Mesodermal cell (in vitro differentiated cells): ENCODE data around the gene LMAN2.
A peak's percentile ranks its signal among the peaks of the same experiment; 100 is the strongest.

Source experiments
- H3K27ac ChIP-seq: 2 replicates; pipeline ENCODE4 v1.7.0; 2013; ENCODE audit warnings: mild to moderate bottlenecking, low read depth, low read length, moderate library complexity; ENCODE audit not compliant: severe bottlenecking
- H3K36me3 ChIP-seq: 2 replicates; pipeline ENCODE4 v1.7.1; 2013; ENCODE audit warnings: mild to moderate bottlenecking, low read length, moderate library complexity; ENCODE audit not compliant: control insufficient read depth, insufficient read depth
- H3K4me1 ChIP-seq: one replicate; pipeline ENCODE4 v1.7.1; 2013; ENCODE audit warnings: mild to moderate bottlenecking, low read length; ENCODE audit not compliant: insufficient read depth, control insufficient read depth, poor library complexity, severe bottlenecking
- H3K4me3 ChIP-seq: 2 replicates; pipeline ENCODE4 v1.7.0; 2013; ENCODE audit warnings: low read length, control low read depth, mild to moderate bottlenecking; ENCODE audit not compliant: insufficient read depth, poor library complexity, severe bottlenecking; ENCODE audit errors: extremely low read depth
- H3K9me3 ChIP-seq: 2 replicates; pipeline ENCODE4 v1.7.1; 2013; ENCODE audit warnings: mild to moderate bottlenecking, low read length, moderate library complexity; ENCODE audit not compliant: control insufficient read depth
- WGBS, 2 experiments: methylation state at CpG; one replicate each; pipeline ENCODE4 v1.1.5; 2013; ENCODE audit warnings: missing lambda C conversion rate in 2 of 2; ENCODE audit not compliant: insufficient coverage in 2 of 2; 5-methylcytosine and 5-hydroxymethylcytosine counted together

LMAN2 gene

DNA sequence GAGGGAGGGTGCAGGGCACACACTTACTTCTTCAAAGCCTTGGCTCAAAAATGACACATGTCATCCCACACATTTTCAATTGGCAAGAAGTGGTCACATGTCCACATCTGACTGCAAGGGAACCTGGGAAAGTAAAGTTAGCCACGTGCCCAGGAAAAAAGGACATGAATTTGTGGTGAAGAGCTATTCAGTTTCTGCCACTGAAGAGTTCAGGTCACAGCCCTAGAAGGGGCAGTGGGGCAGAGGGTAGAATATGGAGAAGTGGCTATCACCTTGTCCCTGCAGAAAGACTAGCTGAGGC, 4.3 kb upstream of the LMAN2 start:
- Histone ChIP-seq H3K36me3 (no peaks in the 10 kb centered on the region), H3K4me1 (peaks cover 9% of the 10 kb centered on the region), H3K27ac (no peak overlapping the region), H3K4me3 (no peak overlapping the region), H3K9me3 (peaks cover 3% of the 10 kb centered on the region)
- 17 to 21% methylated on average over 1 of the region's 1 CpG for WGBS, 2 experiments

DNA sequence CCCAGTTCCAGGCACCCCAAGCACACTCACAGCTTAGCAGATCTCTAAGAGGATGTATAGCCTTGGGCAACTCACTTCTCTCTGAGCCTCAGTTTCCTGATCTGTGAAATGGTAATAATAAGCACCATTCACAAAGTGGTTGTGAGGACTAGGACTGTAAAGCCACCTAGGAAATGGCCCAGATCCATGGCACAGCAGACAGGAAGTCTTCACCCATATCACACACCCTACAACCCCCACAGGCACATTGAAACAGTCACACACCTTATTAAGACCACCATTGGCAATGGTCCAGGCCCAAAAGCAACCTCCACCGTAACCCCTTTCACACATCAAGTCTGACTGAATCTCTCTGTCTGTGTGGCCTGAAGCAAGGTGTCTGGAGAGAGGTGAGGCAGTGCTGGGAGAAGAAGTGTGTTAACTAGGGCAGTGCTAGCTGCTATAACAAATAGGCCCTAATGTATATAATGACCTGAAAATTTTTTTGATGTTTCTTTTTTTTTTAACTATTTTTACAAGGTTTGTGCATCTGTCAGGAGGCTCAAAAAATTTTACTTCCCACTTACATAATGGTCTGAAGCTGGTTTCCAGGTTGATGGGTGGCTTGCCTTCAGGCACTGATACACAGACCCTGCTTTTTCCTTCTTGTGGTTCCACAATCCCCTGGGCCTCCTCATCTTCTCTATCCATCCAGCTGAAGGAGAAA, 3.8 kb upstream of the LMAN2 start:
- no CpG with 5 or more reads among the region's 1 CpG for WGBS, 2 experiments
- peaks cover 3% of the 10 kb centered on the region for H3K9me3 ChIP-seq
- H3K36me3 ChIP-seq = no peaks in the 10 kb centered on the region
- no peak overlapping the region for H3K27ac ChIP-seq
- H3K4me3 ChIP-seq = no peak overlapping the region
- H3K4me1 ChIP-seq = peaks cover 13% of the 10 kb centered on the region

DNA sequence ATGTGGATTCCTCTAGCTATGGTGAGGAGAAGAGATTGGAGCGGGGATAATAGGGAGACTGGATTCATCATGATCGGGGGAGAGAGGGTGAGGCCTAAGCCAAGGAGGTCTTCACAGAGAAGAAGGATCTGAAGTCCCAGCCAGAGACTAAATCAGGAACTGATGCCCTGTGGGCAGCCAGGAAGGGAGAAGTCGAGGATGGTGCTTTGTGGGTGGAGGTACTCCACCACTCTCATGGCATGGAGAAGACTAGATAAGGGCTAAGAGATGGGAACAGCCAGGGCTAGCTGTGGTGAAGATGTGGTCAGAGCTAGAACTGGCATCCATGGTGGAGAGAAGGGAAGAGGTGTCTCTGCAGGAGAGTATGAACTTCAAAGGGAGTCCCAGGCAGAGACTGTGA, 3.2 kb upstream of the LMAN2 start:
- Histone ChIP-seq H3K9me3 (peaks cover 3% of the 10 kb centered on the region), H3K4me1 (peaks cover 15% of the 10 kb centered on the region), H3K4me3 (no peak overlapping the region), H3K27ac (no peak overlapping the region), H3K36me3 (no peaks in the 10 kb centered on the region)
- 69 to 90% methylated on average over 3 of the region's 3 CpGs for WGBS, 2 experiments

DNA sequence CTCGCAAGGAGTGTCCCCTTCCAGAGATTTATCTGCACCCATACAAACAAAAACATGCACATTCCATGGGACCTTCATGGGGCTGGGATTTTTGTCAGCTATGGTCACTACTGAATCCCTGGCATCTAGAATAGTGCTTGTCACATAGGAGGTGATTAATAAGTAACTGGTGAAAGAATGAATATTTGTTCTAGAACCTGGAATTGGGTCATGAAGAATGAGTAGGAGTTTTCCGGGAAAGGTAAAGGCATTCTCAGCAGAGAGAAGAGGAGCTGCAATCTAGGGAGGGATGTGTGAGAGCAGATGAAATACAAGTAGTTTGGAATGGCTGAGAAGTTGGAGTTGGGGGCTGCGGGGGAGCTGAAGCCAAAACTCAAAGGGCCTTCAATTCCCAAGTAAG, 2.8 kb upstream of the LMAN2 start:
- 88 to 91% methylated on average over 1 to 2 of the region's 3 CpGs for WGBS, 2 experiments
- Histone ChIP-seq H3K36me3 (no peaks in the 10 kb centered on the region), H3K27ac (no peak overlapping the region), H3K9me3 (peaks cover 3% of the 10 kb centered on the region), H3K4me3 (no peak overlapping the region), H3K4me1 (peaks cover 15% of the 10 kb centered on the region)

DNA sequence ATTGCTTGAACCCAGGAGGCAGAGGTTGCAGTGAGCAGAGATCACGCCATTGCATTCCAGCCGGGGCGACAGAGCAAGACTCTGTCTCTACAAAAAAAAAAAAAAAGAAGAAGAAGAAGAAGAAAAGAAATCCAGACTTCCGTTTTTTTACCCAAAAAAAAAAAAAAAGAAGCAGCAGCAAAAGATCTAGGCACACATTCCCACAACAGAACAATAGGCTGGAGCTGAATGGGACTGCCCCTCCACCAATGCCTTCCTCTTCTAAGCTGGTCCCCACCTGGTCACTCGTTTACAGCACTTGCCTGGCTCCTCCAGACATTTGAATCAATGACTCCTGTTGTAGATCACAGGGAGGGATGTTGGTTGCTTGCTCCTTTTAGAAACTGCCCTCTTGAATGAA, 1.6 kb upstream of the LMAN2 start:
- WGBS, 2 experiments = 76% methylated on average over 2 of the region's 5 CpGs; no CpG with 5 or more reads in 1 of the 2 experiments
- Histone ChIP-seq H3K9me3 (peaks cover 3% of the 10 kb centered on the region), H3K4me3 (no peak overlapping the region), H3K4me1 (peaks cover 14% of the 10 kb centered on the region), H3K27ac (no peak overlapping the region), H3K36me3 (no peaks in the 10 kb centered on the region)

DNA sequence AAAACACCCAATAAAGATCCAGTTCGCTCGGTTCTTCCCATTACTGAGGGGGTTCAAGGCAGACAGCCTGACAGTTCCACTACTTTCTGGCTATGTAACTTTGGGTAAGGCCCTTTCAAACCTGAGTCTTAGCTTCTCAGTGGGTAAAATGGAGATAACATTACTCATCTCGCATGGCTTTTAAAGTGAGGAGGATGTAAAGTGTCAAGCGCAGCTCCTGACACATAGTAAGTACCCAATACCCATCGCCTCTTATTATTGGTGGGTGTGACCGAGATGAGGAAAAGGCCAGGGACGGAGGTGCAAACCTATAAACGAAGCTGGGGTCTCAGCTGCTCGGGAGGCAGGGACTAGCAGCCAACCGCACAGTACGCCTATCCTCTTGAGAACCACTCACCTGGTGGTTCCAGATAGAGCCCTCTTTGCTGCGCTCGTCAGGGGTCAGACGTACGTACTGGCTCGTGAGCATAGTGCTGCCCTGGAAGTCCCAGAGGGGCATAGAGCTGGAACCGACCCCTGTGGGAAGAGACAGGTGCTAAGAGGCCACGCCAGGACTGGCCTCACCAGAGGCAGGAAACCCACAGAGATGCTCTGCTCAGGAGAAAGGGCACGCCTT, 584 bp downstream of the LMAN2 start:
- peaks cover 19% of the 10 kb centered on the region for H3K36me3 ChIP-seq
- peaks cover 3% of the 10 kb centered on the region for H3K9me3 ChIP-seq
- H3K4me3 ChIP-seq = peak overlapping the region; percentile 100
- H3K4me1 ChIP-seq = peaks cover 6% of the 10 kb centered on the region
- 17 to 19% methylated on average over 13 to 15 of the region's 19 CpGs for WGBS, 2 experiments
- peak overlapping the region; percentile 97 for H3K27ac ChIP-seq

DNA sequence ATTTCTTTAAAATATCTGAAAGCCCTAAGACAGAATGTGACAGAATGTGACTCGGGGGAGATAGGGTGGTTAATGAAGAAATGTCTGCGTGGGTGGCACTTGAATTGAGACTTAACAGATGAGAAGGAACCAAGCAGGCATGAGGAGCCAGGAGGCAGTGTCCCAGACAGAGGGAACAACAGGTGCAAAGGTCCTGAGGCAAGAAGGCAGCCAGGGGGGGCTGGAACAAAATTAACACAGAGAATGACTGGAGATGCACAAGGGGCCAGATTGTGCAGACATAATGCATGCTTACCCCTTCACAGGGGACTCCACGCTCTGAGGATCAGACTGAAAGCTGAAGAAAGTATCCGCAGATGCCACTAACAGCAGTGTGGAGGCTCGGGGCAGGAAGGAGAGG, 1.7 kb downstream of the LMAN2 start:
- Histone ChIP-seq H3K27ac (no peak overlapping the region), H3K4me3 (peak overlapping the region; percentile 100), H3K4me1 (peaks cover 6% of the 10 kb centered on the region), H3K9me3 (no peaks in the 10 kb centered on the region), H3K36me3 (peaks cover 24% of the 10 kb centered on the region)
- WGBS, 2 experiments = 91 to 92% methylated on average over 5 of the region's 5 CpGs

DNA sequence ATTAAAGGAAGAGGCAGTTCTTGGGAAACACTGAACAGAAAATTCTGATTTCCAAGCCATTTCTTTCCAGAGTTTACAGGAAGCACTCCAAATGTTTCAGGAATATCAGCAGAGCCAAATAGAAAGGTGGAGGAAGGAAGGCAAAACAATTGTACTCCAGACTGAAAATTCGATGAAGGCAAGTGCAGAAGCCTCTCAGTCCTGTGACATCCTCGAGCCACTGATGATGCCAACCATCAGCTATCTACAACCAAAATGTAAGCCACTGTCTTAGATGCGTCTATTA, 2.2 kb downstream of the LMAN2 start:
- Histone ChIP-seq H3K4me3 (no peak overlapping the region), H3K4me1 (peaks cover 6% of the 10 kb centered on the region), H3K9me3 (no peaks in the 10 kb centered on the region), H3K27ac (no peak overlapping the region), H3K36me3 (peaks cover 26% of the 10 kb centered on the region)
- 83 to 86% methylated on average over 2 to 3 of the region's 3 CpGs for WGBS, 2 experiments

DNA sequence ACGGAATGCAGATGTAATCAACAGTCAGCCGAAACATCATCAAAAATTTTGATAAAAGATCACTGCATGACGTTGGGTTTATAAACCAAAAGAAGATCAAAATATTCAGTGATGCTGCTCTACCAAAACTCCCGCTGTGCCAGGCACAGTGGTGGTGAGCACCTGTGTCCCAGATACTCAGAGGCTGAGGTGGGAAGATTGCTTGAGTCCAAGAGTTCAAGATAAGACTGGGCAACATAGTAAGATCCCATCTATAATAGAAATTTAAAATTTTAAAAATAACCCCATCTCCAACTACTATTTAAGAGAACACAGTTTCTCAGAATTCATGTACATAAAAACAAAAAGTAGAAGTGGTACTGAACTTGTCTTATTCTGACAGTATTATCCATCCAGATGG, 3.8 kb downstream of the LMAN2 start:
- Histone ChIP-seq H3K4me3 (no peak overlapping the region), H3K27ac (no peak overlapping the region), H3K4me1 (peaks cover 6% of the 10 kb centered on the region), H3K36me3 (peaks cover 39% of the 10 kb centered on the region), H3K9me3 (no peaks in the 10 kb centered on the region)
- WGBS, 2 experiments = 94 to 100% methylated on average over 3 of the region's 4 CpGs

DNA sequence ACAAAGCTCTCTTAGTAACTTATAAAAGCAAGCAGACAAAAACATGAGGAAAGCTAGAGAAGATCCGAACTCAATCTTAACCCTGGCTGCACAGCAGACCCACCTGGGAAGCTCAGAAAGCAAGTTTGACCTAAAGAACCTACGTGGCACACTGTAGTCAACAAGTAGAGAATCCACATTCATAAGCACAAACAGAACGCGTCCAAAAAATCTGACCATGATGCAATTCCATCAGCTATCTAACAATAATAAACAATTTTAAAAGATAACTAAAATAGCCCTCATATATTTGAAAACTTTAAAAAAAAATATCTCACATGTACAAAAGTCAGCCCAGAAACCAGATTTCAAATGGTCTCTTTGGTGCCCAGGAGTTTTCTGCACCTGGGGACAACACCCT, 4.6 kb downstream of the LMAN2 start:
- no peak overlapping the region for H3K4me3 ChIP-seq
- H3K27ac ChIP-seq = no peak overlapping the region
- H3K4me1 ChIP-seq = peaks cover 6% of the 10 kb centered on the region
- WGBS, 2 experiments = 94 to 100% methylated on average over 1 to 3 of the region's 4 CpGs
- H3K36me3 ChIP-seq = peaks cover 48% of the 10 kb centered on the region
- H3K9me3 ChIP-seq = no peaks in the 10 kb centered on the region

DNA sequence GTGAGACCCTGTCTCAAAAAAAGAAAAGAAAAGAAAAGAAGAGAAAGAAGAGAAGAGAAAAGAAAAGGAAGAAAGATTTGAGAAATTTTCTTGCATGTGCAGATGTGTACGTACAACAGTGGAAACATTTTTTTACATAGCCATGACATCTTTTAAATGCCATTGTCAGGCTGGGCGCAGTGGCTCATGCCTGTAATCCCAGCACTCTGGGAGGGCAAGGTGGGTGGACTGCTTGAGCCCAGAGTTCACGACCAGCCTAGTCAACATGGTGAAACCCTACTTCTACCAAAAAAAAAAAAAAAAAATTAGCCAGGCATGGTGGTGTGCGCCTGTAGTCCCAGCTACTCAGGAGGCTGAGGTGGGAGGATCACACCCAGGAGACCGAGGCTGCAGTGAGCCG, 6.6 kb downstream of the LMAN2 start:
- H3K36me3 ChIP-seq = peaks cover 55% of the 10 kb centered on the region
- H3K9me3 ChIP-seq = no peaks in the 10 kb centered on the region
- no peak overlapping the region for H3K4me3 ChIP-seq
- peaks cover 2% of the 10 kb centered on the region for H3K4me1 ChIP-seq
- H3K27ac ChIP-seq = no peak overlapping the region
- WGBS, 2 experiments = 100% methylated on average over 1 to 2 of the region's 6 CpGs
